ENCODE measurements around the gene CMC4. TPM values are rescaled to one million over a fixed set of nuclear protein-coding genes. Genes with fewer than 3 reads are reported as not detected.

Gene CMC4, protein sequence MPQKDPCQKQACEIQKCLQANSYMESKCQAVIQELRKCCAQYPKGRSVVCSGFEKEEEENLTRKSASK
- total RNA-seq, result 10 to 100 TPM; 18.4 to 19.4 TPM
- long read RNA-seq, partial matches to known transcripts, result 0 of 2 reads
- long read RNA-seq, other reads (novel, unspliced or antisense), result 1 of 2 reads

DNA sequence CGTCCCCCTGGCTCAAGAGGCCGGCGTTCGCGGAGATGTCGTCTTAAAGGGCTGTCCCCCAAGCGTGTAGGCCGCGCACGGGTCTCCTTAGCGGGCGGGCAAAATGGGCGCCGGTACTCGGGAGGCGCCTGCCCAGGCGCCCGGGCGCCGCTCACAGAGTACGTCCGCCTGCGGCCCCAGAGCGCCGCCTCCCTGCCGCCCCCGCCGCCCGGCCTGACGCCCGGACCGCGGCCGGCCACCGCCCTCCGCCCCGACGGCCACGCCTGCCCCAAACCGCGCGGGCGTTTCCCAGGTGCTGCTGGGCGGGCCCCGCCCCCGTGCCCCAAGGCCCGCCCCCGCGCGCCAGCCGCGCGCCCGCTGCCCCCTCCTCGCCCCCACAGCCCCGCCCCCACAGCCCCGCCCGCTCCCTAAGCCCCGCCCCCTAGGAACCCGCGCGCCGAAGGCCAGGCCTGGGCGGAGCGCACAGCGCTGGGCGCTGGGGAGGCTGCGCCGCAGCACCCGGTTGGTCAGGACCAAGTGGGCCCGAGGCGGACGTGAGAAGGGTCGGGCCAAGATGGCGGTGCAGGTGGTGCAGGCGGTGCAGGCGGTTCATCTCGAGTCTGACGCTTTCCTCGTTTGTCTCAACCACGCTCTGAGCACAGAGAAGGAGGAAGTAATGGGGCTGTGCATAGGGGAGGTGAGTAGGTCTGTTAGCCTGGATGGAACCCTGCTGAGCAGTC, at the start of gene CMC4, which contains the start of the genes BRCC3 and MTCP1:
CMC4 (minus strand) TSS at position 162 of the 719 bp plus-strand sequence. CDS start 7,113 bp downstream, outside the sequence.
BRCC3 (plus strand) TSS at position 534 of the 719 bp plus-strand sequence; CDS start at position 554, 20 bp downstream.
MTCP1 (minus strand) TSS at position 162 of the 719 bp plus-strand sequence. CDS start 5,126 bp downstream, outside the sequence.
- DNase-seq (peak; percentile 84), ATAC-seq (peak; percentile 95 to 97)
- intact Hi-C loops (cut with DNase I), result no loop called here

DNA sequence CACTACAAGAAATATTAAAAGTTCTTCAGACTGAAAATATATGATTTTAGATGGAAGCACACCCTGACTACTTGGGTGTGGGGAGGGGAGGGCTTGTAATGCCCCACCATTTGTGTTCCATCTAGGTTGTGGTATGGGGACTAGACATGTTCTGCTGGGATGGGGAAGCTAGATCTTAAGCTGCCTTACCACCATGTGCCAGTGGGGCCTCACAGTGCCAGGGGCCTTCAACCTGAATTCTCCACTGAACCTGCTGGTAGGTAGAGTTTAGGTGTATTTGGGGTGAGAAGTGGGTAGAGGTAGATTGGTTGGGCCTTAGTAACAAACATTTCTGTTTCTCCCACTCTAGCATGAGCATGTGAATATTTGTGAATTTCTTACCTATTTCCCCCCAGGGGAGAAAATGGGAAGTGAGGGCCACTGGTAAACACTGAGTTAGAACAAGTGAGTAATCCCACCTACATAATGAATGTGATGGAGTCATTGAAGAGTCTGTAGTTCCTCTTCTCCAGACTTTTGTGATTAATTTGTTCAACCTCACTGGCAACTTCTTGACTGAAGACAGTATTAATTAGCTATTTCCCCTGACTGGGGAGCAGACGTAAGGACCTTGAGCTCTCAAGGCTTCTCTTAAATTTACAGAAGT, 44.4 kb upstream of the CMC4 start:
- intact Hi-C loops (cut with DNase I), result no loop called here
- DNase-seq (no peak), ATAC-seq (no peak)

DNA sequence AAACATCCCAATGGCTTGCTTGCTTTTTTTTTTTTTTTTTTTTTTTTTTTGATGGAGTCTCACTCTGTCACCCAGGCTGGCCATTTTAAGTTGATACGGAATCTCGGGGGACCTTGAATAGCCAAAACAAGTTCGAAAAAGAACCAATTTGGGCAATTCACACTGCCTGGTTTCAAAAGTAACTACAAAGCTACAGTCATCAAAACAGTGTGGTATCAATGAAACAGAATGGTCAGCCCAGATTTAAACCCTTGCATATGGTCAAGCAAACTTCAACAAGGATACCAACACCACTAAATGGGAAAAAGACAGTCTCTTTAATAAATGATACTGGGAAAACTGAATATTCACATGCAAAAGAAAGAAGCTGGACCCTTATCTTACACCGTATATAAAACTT, 42.2 kb upstream of the CMC4 start:
- intact Hi-C loops (cut with DNase I), result no loop called here
- no peak for DNase-seq
- no peak for ATAC-seq

GRCh38 chrX:155112171-155112570, 41.2 kb upstream of the CMC4 start:
- DNase-seq (no peak), ATAC-seq (no peak)
- intact Hi-C loops (cut with DNase I), result no loop called here

- ATAC-seq, result no peak
- no peak for DNase-seq
- intact Hi-C loops (cut with DNase I), result loop anchor here in 1 of 2 donors (10.0 kb wide), 1 partner anchor 106 kb away; the partner anchor contains the start of gene VBP1
Observed at GRCh38 chrX:155108427-155108826, 37.5 kb upstream of the CMC4 start.

DNA sequence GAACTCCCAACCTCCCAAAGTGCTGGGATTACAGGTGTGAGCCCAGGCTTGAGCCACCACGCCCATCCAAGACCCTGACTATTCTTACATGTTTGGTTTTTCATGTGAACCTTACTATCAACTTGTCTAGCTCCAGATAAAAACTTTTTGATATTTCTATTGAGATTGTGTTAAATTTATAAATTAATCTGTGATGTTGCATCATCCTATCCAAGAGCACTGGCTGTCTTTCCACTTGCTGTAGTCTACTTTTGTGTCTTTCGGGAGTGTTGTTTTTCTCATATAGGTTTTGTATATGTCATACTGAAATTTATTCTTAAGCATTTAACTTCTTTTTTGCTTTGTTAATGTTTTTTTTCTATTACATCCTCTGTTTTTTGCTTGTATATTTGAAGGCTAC, 35.0 kb upstream of the CMC4 start:
- DNase-seq, result no peak
- no peak for ATAC-seq
- intact Hi-C loops (cut with DNase I), result loop anchor here in 1 of 2 donors (10.0 kb wide), 1 partner anchor 109 kb away; the partner anchor contains the start of gene VBP1

DNA sequence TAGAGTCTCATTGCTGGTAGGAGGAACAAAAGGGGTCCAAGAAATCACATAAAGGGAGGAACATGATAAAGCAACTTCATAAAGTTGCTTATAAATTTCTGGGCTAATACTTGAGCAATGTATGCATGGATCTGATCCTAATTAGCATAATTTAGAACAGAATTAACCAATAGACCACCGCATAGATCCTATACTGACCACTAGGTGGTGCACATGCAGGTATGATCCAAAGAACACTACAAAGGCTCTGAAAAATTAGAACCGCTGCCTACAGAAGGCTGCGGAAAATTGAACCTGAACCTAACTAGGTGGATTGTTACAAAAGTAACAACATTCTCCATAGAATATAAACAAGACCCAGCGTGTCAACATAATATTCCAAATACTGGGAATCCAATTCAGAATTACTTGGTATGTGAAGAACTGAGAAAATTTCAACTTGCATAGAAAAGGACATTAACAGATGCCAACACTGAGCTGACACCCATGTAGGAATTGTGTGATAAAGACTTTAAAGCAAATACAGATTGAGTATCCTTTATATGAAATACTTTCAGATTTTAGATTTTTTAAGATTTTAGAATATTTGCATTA, 23.6 kb upstream of the CMC4 start:
- DNase-seq, result no peak
- intact Hi-C loops (cut with DNase I), result loop anchor here in 1 of 2 donors (5.0 kb wide), 1 partner anchor 723 kb away; no protein-coding TSS in a partner anchor
- ATAC-seq, result peak; percentile 43 to 55

GRCh38 chrX:155086961-155087735, 16.2 kb upstream of the CMC4 start:
- ATAC-seq (no peak), DNase-seq (peak; percentile 19)
- intact Hi-C loops (cut with DNase I), result no loop called here

DNA sequence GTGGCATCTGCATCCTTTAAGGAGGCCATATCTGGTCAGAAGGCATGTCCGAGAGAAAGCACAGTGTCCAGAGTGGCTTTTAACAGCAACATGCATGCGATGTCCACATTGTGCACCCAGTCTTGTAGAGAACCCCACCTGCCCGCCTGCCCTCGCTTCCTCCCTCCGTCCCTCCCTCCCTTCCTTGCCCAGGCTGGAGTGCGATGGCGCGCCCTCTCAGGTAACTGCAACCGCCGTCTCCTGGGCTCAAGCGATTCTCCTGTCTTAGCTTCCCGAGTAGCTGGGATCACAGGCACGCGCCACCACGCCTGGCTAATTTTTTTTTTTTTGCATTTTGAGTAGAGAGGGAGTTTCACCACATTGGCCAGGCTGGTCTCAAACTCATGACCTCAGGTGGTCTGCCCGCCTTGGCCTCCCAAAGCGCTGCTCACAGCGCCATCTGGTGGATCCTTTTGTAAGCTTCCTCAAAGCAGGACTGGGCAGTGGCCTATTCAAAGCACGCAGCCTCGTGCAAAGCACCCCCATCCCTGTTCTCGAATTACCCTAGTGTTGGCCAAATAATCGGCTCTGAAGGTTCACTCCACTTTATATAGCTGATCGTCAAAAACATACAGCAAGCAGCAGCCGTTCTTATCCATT, 15.4 kb upstream of the CMC4 start:
- ATAC-seq (peak; percentile 47 to 57), DNase-seq (peak; percentile 31)
- intact Hi-C loops (cut with DNase I), result no loop called here

DNA sequence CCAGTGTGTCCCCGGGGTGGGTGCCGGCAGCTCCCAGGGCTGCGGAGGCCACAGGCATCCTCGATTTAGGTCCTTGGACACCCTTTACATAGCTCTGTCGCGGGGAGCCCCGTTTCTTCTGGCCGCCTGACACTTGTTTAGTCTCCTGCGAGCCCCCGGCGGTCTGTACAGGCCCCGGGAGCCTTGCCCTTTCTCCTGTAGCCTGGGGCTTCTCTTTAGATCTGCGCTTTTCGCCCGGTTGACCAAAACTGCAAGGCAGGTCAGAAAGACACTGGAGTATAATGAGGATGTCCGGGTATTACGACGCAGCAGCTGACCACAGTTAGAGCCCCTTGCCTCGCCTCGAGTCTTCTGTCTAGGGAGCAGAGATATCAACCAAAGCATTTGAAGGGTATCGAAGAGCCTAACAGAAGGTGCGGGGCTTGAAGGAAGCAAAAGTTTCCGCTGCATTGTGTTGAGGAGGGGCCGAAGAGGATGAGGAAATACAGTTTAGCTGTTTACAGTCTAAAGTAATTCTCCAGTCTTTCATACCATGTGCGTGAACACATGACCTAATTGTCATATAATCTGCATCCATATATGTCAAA, 851 bp upstream of the CMC4 start:
- intact Hi-C loops (cut with DNase I), result no loop called here
- peak; percentile 3 to 12 for ATAC-seq

DNA sequence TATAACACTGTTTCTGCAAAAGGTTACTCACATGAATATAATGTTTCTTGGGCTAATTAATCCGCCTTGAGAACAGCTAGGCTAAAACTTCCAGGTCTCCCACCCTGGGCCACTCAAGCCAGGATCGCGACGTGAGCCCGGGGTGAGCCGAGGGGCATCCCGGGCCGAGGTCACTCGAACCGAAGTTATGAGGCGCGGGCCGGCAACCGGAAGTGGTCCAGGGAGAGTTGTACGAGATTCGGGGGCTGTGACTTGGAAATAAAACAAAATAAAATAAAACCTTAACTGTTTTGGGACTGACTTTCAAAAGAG, 317 bp downstream of the CMC4 start:
- DNase-seq, result no peak
- intact Hi-C loops (cut with DNase I), result no loop called here
- ATAC-seq, result peak in 1 of 2 donors; percentile 16

More for the DNA sequence above, 851 bp upstream of the CMC4 start:
- DNase-seq, result no peak

- no peak for ATAC-seq
- no peak for DNase-seq
- intact Hi-C loops (cut with DNase I), result no loop called here
Observed at GRCh38 chrX:155070038-155070437, 898 bp downstream of the CMC4 start.

DNA sequence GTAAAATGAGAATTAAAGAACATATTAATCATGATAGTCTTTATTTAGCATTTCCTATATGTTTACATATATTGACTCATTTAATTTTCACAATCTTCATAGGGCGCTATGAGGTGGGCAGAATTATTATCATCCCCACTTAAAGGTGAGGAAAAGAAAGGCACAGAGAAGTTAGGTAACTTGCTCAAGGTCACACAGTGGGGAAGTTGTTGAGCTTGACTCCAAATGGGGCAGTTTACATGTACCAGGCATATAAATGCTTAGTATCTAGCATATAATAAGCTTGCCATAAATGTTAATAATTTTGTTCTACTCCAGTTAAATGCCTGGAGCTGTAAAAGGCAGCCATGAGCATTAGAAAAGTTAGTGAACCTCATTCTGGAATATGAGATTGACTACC, 1.5 kb downstream of the CMC4 start:
- intact Hi-C loops (cut with DNase I), result no loop called here
- ATAC-seq (no peak), DNase-seq (no peak)

- intact Hi-C loops (cut with DNase I), result no loop called here
- ATAC-seq, result peak in 1 of 2 donors; percentile 12
- no peak for DNase-seq
Observed at GRCh38 chrX:155068165-155068564, 2.8 kb downstream of the CMC4 start.

DNA sequence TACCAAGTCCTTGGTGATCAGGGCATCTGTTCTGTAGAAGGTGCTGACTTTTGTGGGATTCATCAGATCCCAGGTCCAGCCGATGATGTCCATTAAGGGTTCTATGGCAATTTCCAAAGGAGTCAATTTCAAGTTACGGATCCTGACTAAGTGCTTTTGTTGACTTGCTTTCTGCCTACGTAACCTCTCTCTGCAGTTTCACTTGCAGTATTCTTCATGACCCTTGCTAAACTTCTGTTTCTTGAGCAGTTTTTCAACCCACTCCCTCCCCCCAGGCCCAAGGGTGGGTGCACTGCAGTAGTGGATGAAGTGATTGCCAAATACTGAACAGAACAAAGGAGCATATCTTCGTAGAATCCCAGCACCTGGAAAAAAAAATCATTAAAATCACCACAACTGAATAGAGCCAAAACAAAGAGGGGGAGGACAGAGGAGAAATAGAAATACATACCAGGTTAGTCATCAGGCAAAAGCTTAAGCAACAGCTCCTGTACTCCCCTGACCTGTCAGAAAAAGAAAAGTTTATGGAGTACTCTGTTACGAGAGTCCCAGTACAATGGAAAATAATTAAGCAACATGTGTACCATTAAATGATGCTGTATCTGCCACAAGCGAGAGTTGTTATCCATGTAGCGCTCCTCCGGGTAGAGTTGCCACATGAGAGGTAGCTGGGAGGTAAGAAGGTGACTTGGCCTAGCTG, 5.8 kb downstream of the CMC4 start:
- no peak for DNase-seq
- intact Hi-C loops (cut with DNase I), result no loop called here
- ATAC-seq, result peak in 1 of 2 donors; percentile 78

DNA sequence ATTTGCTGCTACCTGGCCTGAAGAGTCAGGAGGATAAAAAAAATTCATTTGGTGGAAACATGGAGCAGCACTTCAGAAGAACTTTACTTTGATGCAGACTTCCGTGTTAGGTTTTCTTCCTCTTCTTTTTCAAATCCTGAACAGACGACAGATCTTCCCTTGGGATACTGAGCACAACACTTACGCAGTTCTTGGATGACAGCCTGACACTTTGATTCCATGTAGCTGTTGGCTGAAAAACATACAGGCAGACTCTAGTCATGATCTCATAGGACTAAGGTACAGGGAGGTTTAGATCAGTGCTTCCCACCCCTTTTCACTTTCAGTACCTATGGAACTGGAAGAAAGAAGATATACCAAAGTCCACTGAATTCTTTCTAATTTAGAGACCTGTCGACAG, 9.2 kb downstream of the CMC4 start:
- DNase-seq (no peak), ATAC-seq (no peak)
- intact Hi-C loops (cut with DNase I), result no loop called here

All from left cardiac atrium (tissue), 4 donors.